SU-DHL-6 (cell line): Measurements from ENCODE around the gene ATP8A2.

Source experiments
- H2AFZ ChIP-seq: fragments of 200-600 bp; sonication (generic); 2 replicates; pipeline ENCODE4 v1.6.1; 2014; ENCODE audit warnings: low read depth, mild to moderate bottlenecking, moderate library complexity, mixed read lengths, antibody characterized with exemption, low read length; ENCODE audit not compliant: severe bottlenecking
- H3F3A ChIP-seq: fragments of 200-600 bp; shearing (Covaris generic); 2 replicates; pipeline ENCODE4 v1.6.0; 2016; ENCODE audit warnings: antibody characterized with exemption, mild to moderate bottlenecking; ENCODE audit not compliant: insufficient read depth
- H3K27ac ChIP-seq: fragments of 200-600 bp; sonication (generic); 2 replicates; pipeline ENCODE4 v1.5.1; 2016; ENCODE audit warnings: low read depth, mild to moderate bottlenecking, low read length, moderate library complexity, mixed read lengths
- H3K27me3 ChIP-seq: fragments of 200-600 bp; sonication (generic), shearing (Covaris generic); 2 replicates; pipeline ENCODE4 v1.6.0; 2014; ENCODE audit warnings: mild to moderate bottlenecking, low read length
- H3K36me3 ChIP-seq: fragments of 200-600 bp; sonication (generic); 2 replicates; pipeline ENCODE4 v1.6.1; 2014; ENCODE audit warnings: mild to moderate bottlenecking, low read length, mixed read lengths
- H3K4me2 ChIP-seq: fragments of 300-600, 200-600 bp; shearing (Covaris generic), sonication (generic); 2 replicates; pipeline ENCODE4 v1.6.0; 2014; ENCODE audit warnings: low read length, low read depth, mild to moderate bottlenecking; ENCODE audit not compliant: poor library complexity, severe bottlenecking
- H3K4me3 ChIP-seq: fragments of 200-600 bp; sonication (generic); 2 replicates; pipeline ENCODE4 v1.5.1; 2014; ENCODE audit warnings: antibody characterized with exemption, low read length, mild to moderate bottlenecking, mixed read lengths; ENCODE audit not compliant: insufficient read depth, poor library complexity, severe bottlenecking
- H3K79me2 ChIP-seq: fragments of 200-600 bp; sonication (generic); 2 replicates; pipeline ENCODE4 v1.6.1; 2014; ENCODE audit warnings: mild to moderate bottlenecking, low read length, moderate library complexity; ENCODE audit not compliant: insufficient read depth
- H3K9ac ChIP-seq: fragments of 200-600 bp; sonication (generic); 2 replicates; pipeline ENCODE4 v1.7.0; 2014; ENCODE audit warnings: mild to moderate bottlenecking, low read length
- H3K9me2 ChIP-seq: fragments of 200-600 bp; sonication (generic); replicated peaks from 2 replicates; pipeline ENCODE4 v1.6.1; 2014; ENCODE audit warnings: low read length; ENCODE audit not compliant: insufficient read depth
- H3K9me3 ChIP-seq: fragments of 200-600 bp; sonication (generic); 2 replicates; pipeline ENCODE4 v1.6.1; 2014; ENCODE audit warnings: low read length, mixed read lengths; ENCODE audit not compliant: insufficient read depth
- H4K20me1 ChIP-seq: fragments of 200-600 bp; sonication (generic); 2 replicates; pipeline ENCODE4 v1.6.1; 2014; ENCODE audit warnings: low read depth, mild to moderate bottlenecking, antibody characterized with exemption, low read length, moderate library complexity, mixed read lengths
- EZH2phosphoT487 ChIP-seq: fragments of 200-600 bp; sonication (generic), shearing (Covaris generic); conservative IDR thresholded peaks from 2 replicates; pipeline ENCODE4 v1.6.1; 2018; ENCODE audit warnings: mild to moderate bottlenecking, antibody characterized with exemption, low read length, moderate library complexity, mixed read lengths
- TF ChIP-seq, protein P1 (sequence below): fragments of 200-600 bp; sonication (generic); IDR thresholded peaks from one replicate; pipeline ENCODE4 v1.5.1; 2017; ENCODE audit warnings: antibody characterized with exemption, mild to moderate bottlenecking, low read length, moderate library complexity; ENCODE audit not compliant: insufficient read depth, poor library complexity, severe bottlenecking

ATP8A2 gene

DNA sequence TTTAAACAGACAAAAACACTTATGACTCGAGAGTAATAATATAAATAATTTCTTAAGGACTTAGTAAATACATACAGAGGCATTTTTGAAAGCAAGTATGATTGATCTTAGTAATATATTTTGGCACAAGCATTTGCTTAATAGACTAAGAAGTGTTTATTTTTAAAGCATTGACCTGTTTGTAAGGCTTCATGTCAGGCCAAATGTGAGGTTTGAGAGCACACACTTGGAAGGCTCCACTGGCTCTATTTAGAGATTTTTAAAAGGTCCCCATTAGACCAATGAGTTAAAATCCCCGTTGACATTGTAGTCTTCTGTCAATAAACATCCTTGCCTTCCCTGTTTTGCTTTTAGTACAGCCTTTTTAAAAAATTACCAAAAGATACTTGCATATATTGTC, 50.4 kb downstream of the ATP8A2 start:
- H3K9ac ChIP-seq, result no peak overlapping the region
- no peaks in the 10 kb centered on the region for H3F3A ChIP-seq
- no peak overlapping the region for H3K4me3 ChIP-seq
- H3K79me2 ChIP-seq, result no peaks in the 10 kb centered on the region
- no peaks in the 10 kb centered on the region for H3K9me3 ChIP-seq
- no peaks in the 10 kb centered on the region for H3K27me3 ChIP-seq
- TF ChIP-seq EZH2phosphoT487, result no peak
- TF ChIP-seq, protein P1, sequence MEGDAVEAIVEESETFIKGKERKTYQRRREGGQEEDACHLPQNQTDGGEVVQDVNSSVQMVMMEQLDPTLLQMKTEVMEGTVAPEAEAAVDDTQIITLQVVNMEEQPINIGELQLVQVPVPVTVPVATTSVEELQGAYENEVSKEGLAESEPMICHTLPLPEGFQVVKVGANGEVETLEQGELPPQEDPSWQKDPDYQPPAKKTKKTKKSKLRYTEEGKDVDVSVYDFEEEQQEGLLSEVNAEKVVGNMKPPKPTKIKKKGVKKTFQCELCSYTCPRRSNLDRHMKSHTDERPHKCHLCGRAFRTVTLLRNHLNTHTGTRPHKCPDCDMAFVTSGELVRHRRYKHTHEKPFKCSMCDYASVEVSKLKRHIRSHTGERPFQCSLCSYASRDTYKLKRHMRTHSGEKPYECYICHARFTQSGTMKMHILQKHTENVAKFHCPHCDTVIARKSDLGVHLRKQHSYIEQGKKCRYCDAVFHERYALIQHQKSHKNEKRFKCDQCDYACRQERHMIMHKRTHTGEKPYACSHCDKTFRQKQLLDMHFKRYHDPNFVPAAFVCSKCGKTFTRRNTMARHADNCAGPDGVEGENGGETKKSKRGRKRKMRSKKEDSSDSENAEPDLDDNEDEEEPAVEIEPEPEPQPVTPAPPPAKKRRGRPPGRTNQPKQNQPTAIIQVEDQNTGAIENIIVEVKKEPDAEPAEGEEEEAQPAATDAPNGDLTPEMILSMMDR, result no peak
- no peak overlapping the region for H2AFZ ChIP-seq
- no peaks in the 10 kb centered on the region for H3K9me2 ChIP-seq
- H3K36me3 ChIP-seq, result no peaks in the 10 kb centered on the region
- no peak overlapping the region for H3K4me2 ChIP-seq
- H4K20me1 ChIP-seq, result no peaks in the 10 kb centered on the region
- H3K27ac ChIP-seq, result no peak overlapping the region

DNA sequence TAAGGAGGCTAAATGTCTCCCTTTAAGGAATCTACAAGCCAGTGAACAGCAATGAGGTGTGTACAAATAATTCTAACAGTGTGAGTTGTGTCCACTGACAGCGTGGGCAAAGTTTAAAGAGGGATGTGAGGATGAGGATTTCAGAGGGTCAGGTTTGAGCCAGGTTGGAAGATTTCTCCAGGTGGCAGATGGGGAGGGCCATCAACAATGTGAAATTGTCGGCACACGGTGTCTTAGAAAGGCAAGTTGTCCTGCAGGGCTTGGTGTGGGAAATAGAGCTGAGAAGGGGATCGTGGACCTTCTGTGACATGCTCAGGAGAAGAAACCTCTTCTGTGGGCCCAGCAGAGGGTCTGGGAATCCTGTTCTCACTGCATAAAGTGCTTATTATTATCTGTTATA, 52.1 kb downstream of the ATP8A2 start:
- no peaks in the 10 kb centered on the region for H4K20me1 ChIP-seq
- no peak overlapping the region for H3K4me2 ChIP-seq
- H3K4me3 ChIP-seq, result no peak overlapping the region
- no peaks in the 10 kb centered on the region for H3K79me2 ChIP-seq
- no peaks in the 10 kb centered on the region for H3K9me2 ChIP-seq
- no peaks in the 10 kb centered on the region for H3K27me3 ChIP-seq
- no peak overlapping the region for H3K27ac ChIP-seq
- no peaks in the 10 kb centered on the region for H3F3A ChIP-seq
- H3K9me3 ChIP-seq, result no peaks in the 10 kb centered on the region
- H3K9ac ChIP-seq, result no peak overlapping the region
- no peak for TF ChIP-seq EZH2phosphoT487
- TF ChIP-seq, protein P1, result no peak
- no peak overlapping the region for H2AFZ ChIP-seq
- no peaks in the 10 kb centered on the region for H3K36me3 ChIP-seq

GRCh38 chr13:25429466-25429865, 57.7 kb downstream of the ATP8A2 start:
- Histone ChIP-seq H4K20me1 (no peaks in the 10 kb centered on the region), H2AFZ (no peak overlapping the region), H3K27me3 (no peaks in the 10 kb centered on the region), H3K79me2 (no peaks in the 10 kb centered on the region), H3K4me2 (no peak overlapping the region), H3K9ac (no peak overlapping the region), H3K27ac (no peak overlapping the region), H3F3A (no peaks in the 10 kb centered on the region), H3K9me3 (no peaks in the 10 kb centered on the region), H3K36me3 (no peaks in the 10 kb centered on the region), H3K4me3 (no peak overlapping the region), H3K9me2 (no peaks in the 10 kb centered on the region)
- TF ChIP-seq, protein P1, result no peak
- TF ChIP-seq EZH2phosphoT487, result no peak
